Sigmoid colon (tissue), 4 donors: ENCODE measurements around the gene SKIC8.

ENCODE experiments used
- EP300 ChIP-seq, 4 donors: sonication (generic); formaldehyde crosslinking; IDR thresholded peaks; one replicate each; pipeline ENCODE4 v1.6.1; 2017; ENCODE audit warnings: antibody characterized with exemption in 4 of 4
- POLR2AphosphoS5 ChIP-seq, 4 donors: sonication (generic); formaldehyde crosslinking; IDR thresholded peaks; one replicate each; pipeline ENCODE4 v1.6.1; 2017; ENCODE audit warnings: antibody characterized with exemption in 4 of 4
- TF ChIP-seq, protein P1 (sequence below), 4 experiments: fragments of 450-650 bp in 3 of 4; fragments of 200-600 bp in 1 of 4; IDR thresholded peaks; one replicate each; pipeline ENCODE4 v1.5.1; 2016 to 2019; ENCODE audit warnings: antibody characterized with exemption in 4 of 4, mild to moderate bottlenecking in 3 of 4, moderate library complexity in 2 of 4

DNA sequence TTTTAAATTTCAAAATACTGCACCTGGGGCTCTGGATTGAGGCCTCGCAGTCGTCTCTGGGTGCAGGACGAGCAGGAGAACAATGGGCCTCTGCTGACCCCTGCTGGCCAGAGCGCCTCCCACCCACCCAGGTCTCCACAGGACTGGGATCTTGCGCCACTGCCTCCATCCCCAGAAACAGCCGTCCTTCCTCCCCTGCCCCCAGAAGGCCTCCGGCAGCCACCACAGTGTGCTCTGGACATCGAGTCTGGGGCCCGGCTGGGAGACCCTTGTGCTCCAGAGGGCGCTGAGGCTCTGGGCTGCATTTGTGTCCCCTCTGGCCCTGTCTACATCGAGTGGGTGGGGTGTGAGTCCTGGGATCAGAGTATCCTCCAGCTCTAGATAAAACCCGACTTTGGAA lies 58.4 kb downstream of the SKIC8 start:
- TF ChIP-seq, protein P1, sequence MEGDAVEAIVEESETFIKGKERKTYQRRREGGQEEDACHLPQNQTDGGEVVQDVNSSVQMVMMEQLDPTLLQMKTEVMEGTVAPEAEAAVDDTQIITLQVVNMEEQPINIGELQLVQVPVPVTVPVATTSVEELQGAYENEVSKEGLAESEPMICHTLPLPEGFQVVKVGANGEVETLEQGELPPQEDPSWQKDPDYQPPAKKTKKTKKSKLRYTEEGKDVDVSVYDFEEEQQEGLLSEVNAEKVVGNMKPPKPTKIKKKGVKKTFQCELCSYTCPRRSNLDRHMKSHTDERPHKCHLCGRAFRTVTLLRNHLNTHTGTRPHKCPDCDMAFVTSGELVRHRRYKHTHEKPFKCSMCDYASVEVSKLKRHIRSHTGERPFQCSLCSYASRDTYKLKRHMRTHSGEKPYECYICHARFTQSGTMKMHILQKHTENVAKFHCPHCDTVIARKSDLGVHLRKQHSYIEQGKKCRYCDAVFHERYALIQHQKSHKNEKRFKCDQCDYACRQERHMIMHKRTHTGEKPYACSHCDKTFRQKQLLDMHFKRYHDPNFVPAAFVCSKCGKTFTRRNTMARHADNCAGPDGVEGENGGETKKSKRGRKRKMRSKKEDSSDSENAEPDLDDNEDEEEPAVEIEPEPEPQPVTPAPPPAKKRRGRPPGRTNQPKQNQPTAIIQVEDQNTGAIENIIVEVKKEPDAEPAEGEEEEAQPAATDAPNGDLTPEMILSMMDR (IDR thresholded peaks at IDR 0.05): peak; percentile 75 to 83 (median 80)
- TF ChIP-seq EP300 (IDR thresholded peaks at IDR 0.05): no peak
- no peak for TF ChIP-seq POLR2AphosphoS5 (IDR thresholded peaks at IDR 0.05)
